ENCODE data around the gene PRKAG2. TPM values are rescaled to one million over a fixed set of nuclear protein-coding genes. Genes with fewer than 3 reads are reported as not detected.

Gene PRKAG2
- total RNA-seq, 2 donors from 2014 or later = 23.2 to 28.4 TPM

GRCh38 chr7:151897161-151897731 lies 20.3 kb upstream of the PRKAG2 start:
- no peak for ATAC-seq (replicated peaks in 1 of 2)
- H3K27me3 Mint-ChIP-seq (ENCODE audit: low read depth) = peaks cover 16% of the 10 kb centered on the region
- H3K9me3 Mint-ChIP-seq = no peaks in the 10 kb centered on the region
- no peaks in the 10 kb centered on the region for H3K4me1 Mint-ChIP-seq (ENCODE audit: low read depth)
- no peaks in the 10 kb centered on the region for H3K36me3 Mint-ChIP-seq (ENCODE audit: insufficient read depth in 2 of 2)
- no peak for DNase-seq
- H3K27ac Mint-ChIP-seq = no peak overlapping the region
- H3K4me3 Mint-ChIP-seq = no peak overlapping the region

DNA sequence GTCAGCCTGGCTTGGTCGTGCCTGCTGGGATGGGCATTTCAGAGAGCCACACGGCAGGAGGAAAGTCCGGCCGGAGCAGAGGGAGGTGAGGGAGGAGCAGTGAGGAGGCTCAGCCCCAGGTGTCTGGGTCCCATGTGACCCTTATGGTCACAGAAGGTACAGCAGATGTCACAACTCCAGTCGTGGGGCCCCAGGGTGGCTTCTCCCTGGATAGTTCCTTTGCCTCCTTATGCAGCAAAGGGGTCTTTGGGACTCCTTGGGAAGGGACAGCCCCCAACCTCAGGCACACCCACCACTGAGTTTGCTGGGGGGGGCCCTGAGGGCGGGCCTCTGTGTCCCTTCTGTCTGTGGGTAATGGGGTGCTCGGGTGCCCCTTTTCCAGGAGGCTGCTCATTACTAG lies 19.6 kb upstream of the PRKAG2 start:
- ATAC-seq (replicated peaks in 1 of 2) = no peak
- no peaks in the 10 kb centered on the region for H3K36me3 Mint-ChIP-seq (ENCODE audit: insufficient read depth in 2 of 2)
- no peaks in the 10 kb centered on the region for H3K4me1 Mint-ChIP-seq (ENCODE audit: low read depth)
- DNase-seq = no peak
- peaks cover 16% of the 10 kb centered on the region for H3K27me3 Mint-ChIP-seq (ENCODE audit: low read depth)
- H3K27ac Mint-ChIP-seq = no peak overlapping the region
- no peak overlapping the region for H3K4me3 Mint-ChIP-seq
- H3K9me3 Mint-ChIP-seq = no peaks in the 10 kb centered on the region

- no peak overlapping the region for H3K27ac Mint-ChIP-seq
Measured at GRCh38 chr7:151896086-151896485, 19.2 kb upstream of the PRKAG2 start.

GRCh38 chr7:151895631-151896031 lies 18.7 kb upstream of the PRKAG2 start:
- Mint-ChIP-seq H3K4me3 (no peak overlapping the region), H3K9me3 (no peaks in the 10 kb centered on the region), H3K36me3 (ENCODE audit: insufficient read depth in 2 of 2) (no peaks in the 10 kb centered on the region), H3K4me1 (ENCODE audit: low read depth) (no peaks in the 10 kb centered on the region), H3K27ac (no peak overlapping the region), H3K27me3 (ENCODE audit: low read depth) (peaks cover 16% of the 10 kb centered on the region)
- ATAC-seq (replicated peaks in 1 of 2) (no peak), DNase-seq (no peak)

More at GRCh38 chr7:151896086-151896485, 19.2 kb upstream of the PRKAG2 start:
- no peaks in the 10 kb centered on the region for H3K4me1 Mint-ChIP-seq (ENCODE audit: low read depth)
- H3K9me3 Mint-ChIP-seq = no peaks in the 10 kb centered on the region
- no peaks in the 10 kb centered on the region for H3K36me3 Mint-ChIP-seq (ENCODE audit: insufficient read depth in 2 of 2)
- DNase-seq (no peak), ATAC-seq (replicated peaks in 1 of 2) (no peak)
- H3K4me3 Mint-ChIP-seq = no peak overlapping the region
- peaks cover 16% of the 10 kb centered on the region for H3K27me3 Mint-ChIP-seq (ENCODE audit: low read depth)

- Mint-ChIP-seq H3K4me1 (ENCODE audit: low read depth) (no peaks in the 10 kb centered on the region), H3K9me3 (no peaks in the 10 kb centered on the region), H3K27ac (no peak overlapping the region), H3K27me3 (ENCODE audit: low read depth) (peaks cover 11% of the 10 kb centered on the region), H3K36me3 (ENCODE audit: insufficient read depth in 2 of 2) (no peaks in the 10 kb centered on the region), H3K4me3 (no peak overlapping the region)
- DNase-seq (no peak), ATAC-seq (replicated peaks in 1 of 2) (no peak)
Measured at GRCh38 chr7:151895008-151895630, 18.2 kb upstream of the PRKAG2 start.

GRCh38 chr7:151894111-151895007 lies 17.4 kb upstream of the PRKAG2 start:
- Mint-ChIP-seq H3K27ac (no peak overlapping the region), H3K4me1 (ENCODE audit: low read depth) (no peaks in the 10 kb centered on the region), H3K36me3 (ENCODE audit: insufficient read depth in 2 of 2) (no peaks in the 10 kb centered on the region), H3K4me3 (no peak overlapping the region), H3K9me3 (no peaks in the 10 kb centered on the region), H3K27me3 (ENCODE audit: low read depth) (peaks cover 3% of the 10 kb centered on the region)
- no peak for DNase-seq
- no peak for ATAC-seq (replicated peaks in 1 of 2)

DNA sequence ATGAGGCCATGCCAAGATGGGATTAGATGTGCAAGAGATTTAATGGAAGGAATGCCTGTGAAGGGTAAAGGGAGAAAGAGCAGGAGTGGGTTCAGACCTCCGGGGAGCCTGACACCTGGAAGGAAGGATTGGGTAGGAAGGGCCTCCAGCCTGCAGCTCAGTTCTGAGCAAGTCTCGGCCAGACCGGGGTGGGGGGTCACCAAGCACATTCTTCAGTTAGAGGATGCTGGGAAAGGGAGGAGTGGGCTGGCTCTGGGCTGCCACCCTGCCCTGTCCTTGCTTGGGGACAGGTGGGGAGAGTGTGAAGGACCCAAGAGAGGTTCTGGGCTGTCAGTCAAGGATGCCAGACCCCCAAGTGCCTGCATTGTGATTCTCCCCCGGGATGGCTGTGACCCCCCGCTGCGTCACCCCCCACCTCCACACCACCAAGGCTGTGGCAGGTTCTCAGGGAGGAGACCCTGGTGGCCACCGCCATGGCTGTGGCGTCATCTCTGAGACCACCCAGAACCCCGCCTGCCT lies 16.5 kb upstream of the PRKAG2 start:
- H3K9me3 Mint-ChIP-seq = no peaks in the 10 kb centered on the region
- no peak for ATAC-seq (replicated peaks in 1 of 2)
- no peaks in the 10 kb centered on the region for H3K27me3 Mint-ChIP-seq (ENCODE audit: low read depth)
- H3K4me3 Mint-ChIP-seq = no peak overlapping the region
- DNase-seq = no peak
- H3K27ac Mint-ChIP-seq = no peak overlapping the region
- no peaks in the 10 kb centered on the region for H3K4me1 Mint-ChIP-seq (ENCODE audit: low read depth)
- H3K36me3 Mint-ChIP-seq (ENCODE audit: insufficient read depth in 2 of 2) = no peaks in the 10 kb centered on the region

DNA sequence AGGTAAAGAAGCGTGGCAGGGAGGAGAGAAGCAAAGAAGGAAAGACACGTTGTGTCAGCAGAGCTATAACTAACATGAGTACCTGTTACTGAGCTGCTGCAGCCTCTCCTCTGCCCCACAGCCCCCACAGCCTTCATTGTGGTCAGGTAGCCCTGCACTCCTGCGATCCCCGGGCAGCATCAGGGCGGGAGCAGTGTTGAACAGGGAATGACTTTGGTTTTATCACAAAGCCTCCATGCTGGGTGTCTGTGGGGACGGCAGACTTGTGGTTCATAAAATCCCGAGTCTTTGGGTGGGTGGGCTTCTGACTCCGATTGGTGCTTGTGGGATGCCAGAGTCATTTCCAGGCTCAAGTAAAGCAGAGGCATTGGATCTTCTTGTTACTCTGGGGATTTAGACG lies 14.8 kb upstream of the PRKAG2 start:
- H3K27ac Mint-ChIP-seq = no peak overlapping the region
- H3K27me3 Mint-ChIP-seq (ENCODE audit: low read depth) = peaks cover 2% of the 10 kb centered on the region
- DNase-seq (no peak), ATAC-seq (replicated peaks in 1 of 2) (no peak)
- H3K9me3 Mint-ChIP-seq = no peaks in the 10 kb centered on the region
- H3K4me3 Mint-ChIP-seq = no peak overlapping the region
- no peaks in the 10 kb centered on the region for H3K36me3 Mint-ChIP-seq (ENCODE audit: insufficient read depth in 2 of 2)
- no peaks in the 10 kb centered on the region for H3K4me1 Mint-ChIP-seq (ENCODE audit: low read depth)

DNA sequence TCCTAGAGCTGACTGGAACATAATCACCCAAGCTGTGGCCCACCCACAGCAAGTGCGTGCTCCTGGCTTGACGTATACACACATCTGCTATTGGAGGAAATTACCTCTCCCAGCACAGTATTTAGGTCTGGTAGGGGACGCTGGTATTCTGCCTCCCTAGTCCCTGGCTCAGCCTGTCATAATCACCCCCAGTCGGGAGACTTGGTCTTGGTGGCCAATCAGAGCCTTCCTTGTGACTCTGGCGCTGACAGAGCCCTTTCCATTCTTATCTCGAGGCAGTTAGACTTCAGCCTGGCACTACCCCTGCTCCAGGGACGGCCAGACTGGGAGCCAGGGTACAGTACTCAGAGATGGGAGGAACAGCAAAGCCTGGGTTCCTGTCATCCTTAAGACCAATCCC lies 14.3 kb upstream of the PRKAG2 start:
- Mint-ChIP-seq H3K36me3 (ENCODE audit: insufficient read depth in 2 of 2) (no peaks in the 10 kb centered on the region), H3K4me3 (no peak overlapping the region), H3K4me1 (ENCODE audit: low read depth) (no peaks in the 10 kb centered on the region), H3K9me3 (no peaks in the 10 kb centered on the region), H3K27ac (no peak overlapping the region), H3K27me3 (ENCODE audit: low read depth) (peaks cover 7% of the 10 kb centered on the region)
- ATAC-seq (replicated peaks in 1 of 2) = no peak
- no peak for DNase-seq

- Mint-ChIP-seq H3K27ac (no peak overlapping the region), H3K9me3 (no peaks in the 10 kb centered on the region), H3K4me1 (ENCODE audit: low read depth) (no peaks in the 10 kb centered on the region), H3K36me3 (ENCODE audit: insufficient read depth in 2 of 2) (no peaks in the 10 kb centered on the region), H3K4me3 (no peak overlapping the region), H3K27me3 (ENCODE audit: low read depth) (peaks cover 14% of the 10 kb centered on the region)
- ATAC-seq (replicated peaks in 1 of 2) (no peak), DNase-seq (no peak)
Measured at GRCh38 chr7:151890355-151891004, 13.6 kb upstream of the PRKAG2 start.

DNA sequence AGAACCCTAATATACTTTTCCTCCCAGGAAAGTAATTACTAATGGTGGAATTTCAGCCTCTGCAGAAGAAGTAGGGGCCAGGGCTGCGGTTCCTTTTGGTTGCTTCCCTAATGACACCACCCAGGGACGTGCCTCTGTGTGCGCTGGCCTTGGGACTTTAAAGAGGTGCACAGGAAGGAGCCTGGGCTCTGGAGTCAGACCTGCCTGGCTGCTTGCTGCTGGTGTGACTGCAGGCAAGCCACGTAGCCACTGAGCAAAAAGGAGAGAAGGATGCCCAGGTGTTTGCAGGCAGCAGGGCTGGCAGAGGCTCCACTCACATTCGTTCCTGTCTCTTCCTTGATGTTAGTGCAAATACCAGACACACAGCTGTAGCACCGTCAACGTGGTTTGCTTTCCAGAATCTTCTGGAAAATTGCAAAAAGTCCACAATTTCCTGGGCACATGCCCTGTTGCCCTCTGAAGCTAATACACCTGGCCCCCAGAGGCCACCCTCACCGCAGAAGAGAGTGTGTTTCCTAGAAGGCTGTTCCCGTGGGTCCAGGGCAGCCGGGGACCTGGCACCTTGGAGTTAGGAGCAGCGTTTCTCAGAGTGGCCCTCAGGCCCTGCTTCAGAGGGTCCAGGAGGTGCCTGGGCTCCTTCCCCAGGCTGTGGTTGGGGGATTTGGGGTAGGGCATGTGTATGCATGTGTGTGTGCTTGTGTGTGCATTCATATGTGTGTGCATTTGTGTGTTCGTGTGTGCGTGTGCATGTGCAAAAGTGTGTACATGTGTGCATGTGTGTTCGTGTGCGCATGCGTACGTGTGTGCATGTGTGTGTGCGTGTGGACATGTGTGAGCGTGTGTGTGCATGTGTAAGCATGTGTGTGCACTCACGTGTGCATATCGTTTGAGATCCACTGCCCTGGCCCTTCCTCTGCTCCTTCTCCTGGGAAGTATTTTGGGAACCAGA lies 12.8 kb upstream of the PRKAG2 start:
- DNase-seq = no peak
- no peaks in the 10 kb centered on the region for H3K4me1 Mint-ChIP-seq (ENCODE audit: low read depth)
- H3K27me3 Mint-ChIP-seq (ENCODE audit: low read depth) = peaks cover 18% of the 10 kb centered on the region
- ATAC-seq (replicated peaks in 1 of 2) = no peak
- H3K9me3 Mint-ChIP-seq = no peaks in the 10 kb centered on the region
- no peak overlapping the region for H3K4me3 Mint-ChIP-seq
- no peaks in the 10 kb centered on the region for H3K36me3 Mint-ChIP-seq (ENCODE audit: insufficient read depth in 2 of 2)
- no peak overlapping the region for H3K27ac Mint-ChIP-seq
